Measurements from ENCODE around the gene ST7.

Gene ST7

GRCh38 chr7:117036836-117037235 is 83.5 kb downstream of the ST7 start:
- DNase-seq (ENCODE audit: low read depth, low spot score), result no peak
- ChIA-PET POLR2A (no interaction called here), CTCF (interaction anchor here (1.5 to 2.6 kb wide), 4 partner anchors 52 to 91 kb away, joined by 4 to 11 read pairs (median 6); no protein-coding TSS in a partner anchor)
- no peak for TF ChIP-seq CTCF (IDR thresholded peaks at IDR 0.05; ENCODE audit: insufficient read depth, low read length, missing control alignments)
- H3K4me3 ChIP-seq (ENCODE audit: low read depth, low read length), result no peak overlapping the region

- ChIA-PET CTCF (interaction anchor here (1.8 to 2.6 kb wide), 3 partner anchors 54 to 89 kb away, joined by 6 to 11 read pairs (median 6); no protein-coding TSS in a partner anchor), POLR2A (no interaction called here)
- no peak for DNase-seq (ENCODE audit: low read depth, low spot score)
- no peak for TF ChIP-seq CTCF (IDR thresholded peaks at IDR 0.05; ENCODE audit: insufficient read depth, low read length, missing control alignments)
- H3K4me3 ChIP-seq (ENCODE audit: low read depth, low read length), result no peak overlapping the region
Observed at GRCh38 chr7:117038408-117038807, 85.1 kb downstream of the ST7 start.

GRCh38 chr7:117041007-117041406 is 87.7 kb downstream of the ST7 start:
- CTCF ChIA-PET, result no interaction called here
- no peak for DNase-seq (ENCODE audit: low read depth, low spot score)
- no peak overlapping the region for H3K4me3 ChIP-seq (ENCODE audit: low read depth, low read length)
- POLR2A ChIA-PET, result no interaction called here
- no peak for TF ChIP-seq CTCF (IDR thresholded peaks at IDR 0.05; ENCODE audit: insufficient read depth, low read length, missing control alignments)

GRCh38 chr7:117041822-117042221 is 88.5 kb downstream of the ST7 start:
- CTCF ChIA-PET, result no interaction called here
- no peak for DNase-seq (ENCODE audit: low read depth, low spot score)
- POLR2A ChIA-PET, result no interaction called here
- H3K4me3 ChIP-seq (ENCODE audit: low read depth, low read length), result no peak overlapping the region
- TF ChIP-seq CTCF (IDR thresholded peaks at IDR 0.05; ENCODE audit: insufficient read depth, low read length, missing control alignments), result no peak

- ChIA-PET POLR2A (no interaction called here), CTCF (no interaction called here)
- DNase-seq (ENCODE audit: low read depth, low spot score), result no peak
- no peak overlapping the region for H3K4me3 ChIP-seq (ENCODE audit: low read depth, low read length)
- TF ChIP-seq CTCF (IDR thresholded peaks at IDR 0.05; ENCODE audit: insufficient read depth, low read length, missing control alignments), result no peak
Observed at GRCh38 chr7:117043108-117043825, 90.0 kb downstream of the ST7 start.

- H3K4me3 ChIP-seq (ENCODE audit: low read depth, low read length), result no peak overlapping the region
- POLR2A ChIA-PET, result no interaction called here
- no peak for TF ChIP-seq CTCF (IDR thresholded peaks at IDR 0.05; ENCODE audit: insufficient read depth, low read length, missing control alignments)
- DNase-seq (ENCODE audit: low read depth, low spot score), result no peak
- CTCF ChIA-PET, result interaction anchor here (1.2 to 1.6 kb wide), 2 partner anchors 9 to 168 kb away, joined by 3 to 4 read pairs; no protein-coding TSS in a partner anchor
Observed at GRCh38 chr7:117044664-117045063, 91.4 kb downstream of the ST7 start.
